MCF 10A (cell line): ENCODE data around the gene ERG. TPM values are rescaled to one million over a fixed set of nuclear protein-coding genes. Genes with fewer than 3 reads are reported as not detected.

Source experiments
- BruUV-seq: library from RNA; stranded (reverse); fragments of 400-500 nt; replicated peaks from 2 replicates; lab custom pipeline; 2021; lab: Mats Ljungman, UMichigan
- CTCF ChIA-PET: fragments of 300-600 bp; sonication (Branson Sonifier 250); formaldehyde crosslinking; extraction: SDS; loops from one replicate; lab custom pipeline; 2021; ENCODE audit warnings: antibody characterized with exemption, inconsistent platforms; lab: Yijun Ruan, JAX
- POLR2A ChIA-PET: fragments of 300-600, 350-650 bp; sonication (Branson Sonifier 250); formaldehyde crosslinking; extraction: SDS; loops from one replicate; lab custom pipeline; 2020; ENCODE audit warnings: antibody characterized with exemption, inconsistent platforms; lab: Yijun Ruan, JAX
- DNase-seq: peaks from one replicate; pipeline ENCODE4 v3.0.0-alpha.2; 2018; ENCODE audit not compliant: unreplicated experiment
- H3K27ac Mint-ChIP-seq: one replicate; pipeline ENCODE4 v1.8.0; 2022; ENCODE audit warnings: mild to moderate bottlenecking, low read depth, mixed read lengths; ENCODE audit not compliant: unreplicated experiment
- H3K27me3 Mint-ChIP-seq: one replicate; pipeline ENCODE4 v1.8.0; 2022; ENCODE audit warnings: mixed read lengths; ENCODE audit not compliant: insufficient read depth, unreplicated experiment
- H3K36me3 Mint-ChIP-seq: one replicate; pipeline ENCODE4 v1.8.0; 2022; ENCODE audit warnings: mild to moderate bottlenecking, moderate library complexity, mixed read lengths; ENCODE audit not compliant: insufficient read depth, unreplicated experiment
- H3K4me1 Mint-ChIP-seq: one replicate; pipeline ENCODE4 v1.8.0; 2022; ENCODE audit warnings: mixed read lengths; ENCODE audit not compliant: insufficient read depth, unreplicated experiment
- H3K4me3 Mint-ChIP-seq: one replicate; pipeline ENCODE4 v1.8.0; 2022; ENCODE audit warnings: mild to moderate bottlenecking, moderate library complexity, mixed read lengths; ENCODE audit not compliant: unreplicated experiment
- H3K9me3 Mint-ChIP-seq: one replicate; pipeline ENCODE4 v1.8.0; 2022; ENCODE audit warnings: mixed read lengths; ENCODE audit not compliant: unreplicated experiment
- CTCF ChIP-seq: fragments of 200-600 bp; IDR thresholded peaks from one replicate; pipeline ENCODE4 v1.8.0; 2022; ENCODE audit warnings: antibody characterized with exemption, mild to moderate bottlenecking; ENCODE audit not compliant: unreplicated experiment
- intact Hi-C: fragments of 100-400 bp; cut with micrococcal nuclease; formaldehyde crosslinking; loops from 2 replicates; pipeline ENCODE4 v1.14.1; 2022
- total RNA-seq: library from RNA; stranded (reverse); gene quantifications from 2 replicates; pipeline ENCODE4 v1.2.3, GENCODE V29; 2022

Gene ERG
- total RNA-seq, 1 experiment from 2014 or later, result not detected

DNA sequence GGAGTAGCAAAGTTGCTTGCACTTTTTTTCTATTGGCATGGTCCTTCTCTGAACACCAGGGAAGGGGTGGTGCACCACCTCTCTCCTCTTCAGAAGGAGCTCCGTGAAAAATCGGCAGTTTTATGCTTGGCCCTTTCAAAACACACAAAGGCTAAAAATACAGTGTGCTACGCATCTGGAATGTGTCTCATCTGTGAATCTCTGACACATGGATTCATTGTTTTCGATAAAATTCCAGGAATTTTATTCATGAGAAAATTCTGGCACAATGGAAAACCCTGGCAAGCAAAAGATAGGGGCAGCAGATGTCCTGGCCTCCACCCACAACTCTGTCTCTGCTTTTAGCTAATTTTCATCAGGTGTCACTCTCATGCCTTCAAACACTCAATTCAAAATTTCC, 42.9 kb downstream of the ERG start:
- ChIA-PET POLR2A (interaction anchor here (0.7 to 0.8 kb wide), 3 partner anchors 10 to 16 kb away, joined by 3 to 5 read pairs (median 3); no protein-coding TSS in a partner anchor), CTCF (interaction anchor here (0.7 kb wide), 1 partner anchor 1117 kb away, joined by 3 read pairs; no protein-coding TSS in a partner anchor)
- Mint-ChIP-seq H3K27me3 (no peaks in the 10 kb centered on the region), H3K36me3 (no peaks in the 10 kb centered on the region), H3K4me1 (peaks cover 18% of the 10 kb centered on the region), H3K9me3 (no peaks in the 10 kb centered on the region), H3K4me3 (no peak overlapping the region), H3K27ac (no peak overlapping the region)
- no TSS peak for BruUV-seq
- no peak for DNase-seq
- intact Hi-C loops, result no loop called here
- no peak for TF ChIP-seq CTCF

GRCh38 chr21:38454702-38455101, 43.6 kb downstream of the ERG start:
- H3K4me3 Mint-ChIP-seq, result no peak overlapping the region
- H3K36me3 Mint-ChIP-seq, result no peaks in the 10 kb centered on the region
- CTCF ChIA-PET, result no interaction called here
- POLR2A ChIA-PET, result interaction anchor here (0.6 to 0.7 kb wide), 2 partner anchors 13 to 689 kb away, joined by 3 to 4 read pairs; no protein-coding TSS in a partner anchor
- H3K9me3 Mint-ChIP-seq, result no peaks in the 10 kb centered on the region
- no peak for DNase-seq
- H3K27me3 Mint-ChIP-seq, result no peaks in the 10 kb centered on the region
- no peak for TF ChIP-seq CTCF
- no TSS peak for BruUV-seq
- intact Hi-C loops, result no loop called here
- H3K4me1 Mint-ChIP-seq, result peaks cover 12% of the 10 kb centered on the region
- no peak overlapping the region for H3K27ac Mint-ChIP-seq

GRCh38 chr21:38454161-38454560, 44.1 kb downstream of the ERG start:
- ChIA-PET POLR2A (interaction anchor here (0.6 kb wide), 1 partner anchor 688 kb away, joined by 4 read pairs; no protein-coding TSS in a partner anchor), CTCF (interaction anchor here (1.1 kb wide), 1 partner anchor 53 kb away, joined by 3 read pairs; no protein-coding TSS in a partner anchor)
- no peaks in the 10 kb centered on the region for H3K27me3 Mint-ChIP-seq
- H3K4me3 Mint-ChIP-seq, result no peak overlapping the region
- no TSS peak for BruUV-seq
- no peaks in the 10 kb centered on the region for H3K36me3 Mint-ChIP-seq
- H3K4me1 Mint-ChIP-seq, result peaks cover 8% of the 10 kb centered on the region
- intact Hi-C loops, result no loop called here
- H3K27ac Mint-ChIP-seq, result no peak overlapping the region
- no peaks in the 10 kb centered on the region for H3K9me3 Mint-ChIP-seq
- DNase-seq, result no peak
- no peak for TF ChIP-seq CTCF

GRCh38 chr21:38448671-38449385, 49.4 kb downstream of the ERG start:
- CTCF ChIA-PET, result interaction anchor here (0.7 kb wide), 1 partner anchor 801 kb away, joined by 3 read pairs; no protein-coding TSS in a partner anchor
- TF ChIP-seq CTCF, result no peak
- Mint-ChIP-seq H3K36me3 (no peaks in the 10 kb centered on the region), H3K27me3 (no peaks in the 10 kb centered on the region), H3K9me3 (no peaks in the 10 kb centered on the region), H3K4me1 (no peaks in the 10 kb centered on the region), H3K27ac (peak overlapping the region; percentile 13), H3K4me3 (no peak overlapping the region)
- BruUV-seq, result no TSS peak
- intact Hi-C loops, result no loop called here
- no peak for DNase-seq
- POLR2A ChIA-PET, result interaction anchor here (1.9 to 2.1 kb wide), 2 partner anchors 9 kb away, joined by 7 to 11 read pairs; no protein-coding TSS in a partner anchor
